Measurements from ENCODE around the gene GPR176. TPM values are rescaled to one million over a fixed set of nuclear protein-coding genes. Genes with fewer than 3 reads are reported as not detected.
A peak's percentile ranks its signal among the peaks of the same experiment; 100 is the strongest.

Gene GPR176
- total RNA-seq, 1 donor from 2014 or later, result 21.1 TPM

GRCh38 chr15:39868396-39868795 lies 51.7 kb downstream of the GPR176 start:
- peaks cover 21% of the 10 kb centered on the region for H3K4me1 Mint-ChIP-seq (ENCODE audit: unreplicated experiment)
- DNase-seq (ENCODE audit: extremely low spot score, unreplicated experiment), result no peak
- H3K9me3 Mint-ChIP-seq (ENCODE audit: unreplicated experiment), result peaks cover 7% of the 10 kb centered on the region
- H3K36me3 Mint-ChIP-seq (ENCODE audit: unreplicated experiment), result peaks cover 4% of the 10 kb centered on the region
- no peak overlapping the region for H3K27ac Mint-ChIP-seq (ENCODE audit: unreplicated experiment)
- no peak for TF ChIP-seq CTCF (IDR thresholded peaks at IDR 0.05)
- no peak overlapping the region for H3K4me3 Mint-ChIP-seq (ENCODE audit: unreplicated experiment)
- no peaks in the 10 kb centered on the region for H3K27me3 Mint-ChIP-seq (ENCODE audit: unreplicated experiment)

GRCh38 chr15:39864116-39864515 lies 56.0 kb downstream of the GPR176 start:
- DNase-seq (ENCODE audit: extremely low spot score, unreplicated experiment), result no peak
- H3K27me3 Mint-ChIP-seq (ENCODE audit: unreplicated experiment), result no peaks in the 10 kb centered on the region
- H3K9me3 Mint-ChIP-seq (ENCODE audit: unreplicated experiment), result peaks cover 7% of the 10 kb centered on the region
- no peak for TF ChIP-seq CTCF (IDR thresholded peaks at IDR 0.05)
- no peak overlapping the region for H3K27ac Mint-ChIP-seq (ENCODE audit: unreplicated experiment)
- H3K4me3 Mint-ChIP-seq (ENCODE audit: unreplicated experiment), result no peak overlapping the region
- peaks cover 4% of the 10 kb centered on the region for H3K36me3 Mint-ChIP-seq (ENCODE audit: unreplicated experiment)
- H3K4me1 Mint-ChIP-seq (ENCODE audit: unreplicated experiment), result peaks cover 38% of the 10 kb centered on the region

- no peak for TF ChIP-seq CTCF (IDR thresholded peaks at IDR 0.05)
Measured at GRCh38 chr15:39860871-39861270, 59.2 kb downstream of the GPR176 start.

GRCh38 chr15:39860200-39860599 lies 59.9 kb downstream of the GPR176 start:
- no peak for TF ChIP-seq CTCF (IDR thresholded peaks at IDR 0.05)
- no peaks in the 10 kb centered on the region for H3K27me3 Mint-ChIP-seq (ENCODE audit: unreplicated experiment)
- H3K9me3 Mint-ChIP-seq (ENCODE audit: unreplicated experiment), result peaks cover 7% of the 10 kb centered on the region
- H3K4me1 Mint-ChIP-seq (ENCODE audit: unreplicated experiment), result peaks cover 33% of the 10 kb centered on the region
- peak overlapping the region; percentile 23 for H3K4me3 Mint-ChIP-seq (ENCODE audit: unreplicated experiment)
- peaks cover 4% of the 10 kb centered on the region for H3K36me3 Mint-ChIP-seq (ENCODE audit: unreplicated experiment)
- H3K27ac Mint-ChIP-seq (ENCODE audit: unreplicated experiment), result peak overlapping the region; percentile 84
- DNase-seq (ENCODE audit: extremely low spot score, unreplicated experiment), result no peak

More at GRCh38 chr15:39860871-39861270, 59.2 kb downstream of the GPR176 start:
- peaks cover 4% of the 10 kb centered on the region for H3K36me3 Mint-ChIP-seq (ENCODE audit: unreplicated experiment)
- peaks cover 33% of the 10 kb centered on the region for H3K4me1 Mint-ChIP-seq (ENCODE audit: unreplicated experiment)
- H3K27me3 Mint-ChIP-seq (ENCODE audit: unreplicated experiment), result no peaks in the 10 kb centered on the region
- no peak overlapping the region for H3K4me3 Mint-ChIP-seq (ENCODE audit: unreplicated experiment)
- peak overlapping the region; percentile 84 for H3K27ac Mint-ChIP-seq (ENCODE audit: unreplicated experiment)
- no peak for DNase-seq (ENCODE audit: extremely low spot score, unreplicated experiment)
- peaks cover 7% of the 10 kb centered on the region for H3K9me3 Mint-ChIP-seq (ENCODE audit: unreplicated experiment)

GRCh38 chr15:39859636-39860035 lies 60.4 kb downstream of the GPR176 start:
- H3K27ac Mint-ChIP-seq (ENCODE audit: unreplicated experiment), result peak overlapping the region; percentile 84
- no peaks in the 10 kb centered on the region for H3K27me3 Mint-ChIP-seq (ENCODE audit: unreplicated experiment)
- no peak for TF ChIP-seq CTCF (IDR thresholded peaks at IDR 0.05)
- H3K36me3 Mint-ChIP-seq (ENCODE audit: unreplicated experiment), result peaks cover 4% of the 10 kb centered on the region
- DNase-seq (ENCODE audit: extremely low spot score, unreplicated experiment), result no peak
- peaks cover 33% of the 10 kb centered on the region for H3K4me1 Mint-ChIP-seq (ENCODE audit: unreplicated experiment)
- no peak overlapping the region for H3K4me3 Mint-ChIP-seq (ENCODE audit: unreplicated experiment)
- H3K9me3 Mint-ChIP-seq (ENCODE audit: unreplicated experiment), result peaks cover 5% of the 10 kb centered on the region
